Common myeloid progenitor, CD34-positive (primary cell): ENCODE data around the gene FRS2.
A peak's percentile ranks its signal among the peaks of the same experiment; 100 is the strongest.

Experiments
- CTCF ChIA-PET: fragments of 350-600 bp; sonication (Branson Sonifier 250); formaldehyde crosslinking; loops from one replicate; lab custom pipeline; 2021; ENCODE audit warnings: antibody characterized with exemption; lab: Charles Lee
- POLR2A ChIA-PET: fragments of 350-600 bp; sonication (Branson Sonifier 250); formaldehyde crosslinking; loops from one replicate; lab custom pipeline; 2021; ENCODE audit warnings: antibody characterized with exemption; lab: Charles Lee
- DNase-seq, 3 donors: peaks; one replicate each; pipeline versions ENCODE4 v3.0.0 to v3.0.0-alpha.2; 2013
- H3K27ac ChIP-seq, 2 experiments: 1 replicate in 1 of 2; 2 replicates in 1 of 2; pipeline ENCODE4 v1.7.0; 2013; ENCODE audit warnings: inconsistent platforms in 2 of 2, low read length in 2 of 2, mild to moderate bottlenecking in 2 of 2, low read depth in 1 of 2, moderate library complexity in 1 of 2; ENCODE audit not compliant: severe bottlenecking in 2 of 2, insufficient read depth in 1 of 2, poor library complexity in 1 of 2
- H3K27me3 ChIP-seq, 5 experiments: replicated peaks in 2 of 5; 1 replicate in 3 of 5; 2 replicates in 2 of 5; pipeline versions ENCODE4 v1.6.1 to v1.7.0; 2013; ENCODE audit warnings: low read length in 4 of 5, mild to moderate bottlenecking in 2 of 5, moderate library complexity in 2 of 5, inconsistent platforms in 1 of 5; ENCODE audit not compliant: insufficient read depth in 5 of 5, control insufficient read depth in 4 of 5
- H3K36me3 ChIP-seq, 4 experiments: 1 replicate in 2 of 4; 2 replicates in 2 of 4; pipeline versions ENCODE4 v1.6.1 to v1.7.0; 2013; ENCODE audit warnings: low read length in 3 of 4, control low read depth in 1 of 4, mild to moderate bottlenecking in 1 of 4; ENCODE audit not compliant: control insufficient read depth in 4 of 4, insufficient read depth in 4 of 4
- H3K4me1 ChIP-seq, 4 experiments: 1 replicate in 3 of 4; 2 replicates in 1 of 4; pipeline versions ENCODE4 v1.6.1 to v1.7.1; 2013; ENCODE audit warnings: low read length in 3 of 4, mild to moderate bottlenecking in 3 of 4, control low read depth in 1 of 4, inconsistent platforms in 1 of 4, moderate library complexity in 1 of 4; ENCODE audit not compliant: control insufficient read depth in 4 of 4, insufficient read depth in 4 of 4; ENCODE audit errors: control extremely low read depth in 1 of 4
- H3K4me3 ChIP-seq, 7 experiments: 1 replicate in 4 of 7; 2 replicates in 3 of 7; pipeline versions ENCODE4 v1.5.1 to v1.7.0; 2013; ENCODE audit warnings: mild to moderate bottlenecking in 7 of 7, low read length in 6 of 7, moderate library complexity in 6 of 7, inconsistent platforms in 2 of 7, low read depth in 2 of 7, control low read depth in 1 of 7; ENCODE audit not compliant: insufficient read depth in 4 of 7, control insufficient read depth in 1 of 7; ENCODE audit errors: extremely low read depth in 1 of 7
- H3K9me3 ChIP-seq, 5 experiments: 1 replicate in 4 of 5; 2 replicates in 1 of 5; pipeline versions ENCODE4 v1.6.1 to v1.7.1; 2013; ENCODE audit warnings: low read length in 4 of 5, mild to moderate bottlenecking in 2 of 5, inconsistent platforms in 1 of 5, low read depth in 1 of 5, moderate library complexity in 1 of 5; ENCODE audit not compliant: control insufficient read depth in 4 of 5, insufficient read depth in 2 of 5; ENCODE audit errors: control extremely low read depth in 1 of 5
- whole genome bisulfite sequencing: methylation state at CpG from one replicate; pipeline ENCODE4 v1.1.5; 2013; ENCODE audit not compliant: insufficient coverage; 5-methylcytosine and 5-hydroxymethylcytosine counted together

FRS2 gene

DNA sequence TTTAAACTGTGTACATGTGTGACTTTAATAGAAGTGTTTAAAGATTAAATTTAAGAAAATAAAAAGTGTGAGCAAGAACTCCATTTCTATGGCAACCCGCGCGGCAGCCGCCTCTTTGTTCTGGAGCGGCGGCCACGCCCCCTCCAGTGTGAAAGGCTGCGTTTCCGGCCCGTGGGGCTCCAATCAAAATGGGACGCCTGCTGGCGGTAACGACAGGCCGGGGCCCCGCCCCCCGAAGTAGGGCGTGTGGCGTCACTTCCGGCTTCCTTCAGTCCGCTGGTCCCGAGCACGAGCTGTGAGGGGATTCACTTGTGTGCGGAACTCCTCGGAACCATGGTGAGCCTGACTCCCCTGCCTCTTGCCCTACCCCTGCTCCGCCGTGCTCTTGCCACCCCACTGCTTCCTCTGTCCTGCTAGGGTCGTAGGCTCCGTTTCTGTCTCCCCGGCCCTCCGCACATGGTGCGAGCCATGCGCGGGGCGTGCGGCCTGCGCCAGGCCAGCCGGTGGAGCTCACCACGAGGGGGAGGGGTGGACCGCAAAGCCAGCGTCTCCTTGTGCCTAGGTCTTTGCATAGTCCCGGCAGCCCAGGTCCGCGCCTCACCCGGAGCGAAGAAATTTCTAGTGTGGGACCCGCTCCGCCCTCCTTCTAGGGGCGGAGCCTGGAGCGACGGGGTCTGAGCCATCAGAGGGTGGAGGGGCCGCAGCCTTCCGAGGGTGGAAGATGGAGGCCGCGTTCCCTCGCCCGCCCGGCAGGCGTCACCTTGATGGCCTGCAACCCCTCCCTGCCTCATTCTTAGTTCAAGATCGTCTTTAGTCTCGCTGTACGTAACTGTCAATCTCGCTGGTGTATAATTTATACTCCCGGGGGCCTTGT, 115.2 kb downstream of the FRS2 start, which contains the start of gene CCT2:
CCT2 (plus strand) TSS at position 271 of the 874 bp plus-strand sequence; CDS start at position 334, 63 bp downstream.
- ChIA-PET POLR2A (interaction anchor here (0.8 kb wide), 1 partner anchor 14 kb away, joined by 4 read pairs; no protein-coding TSS in a partner anchor), CTCF (interaction anchor here (0.8 to 1.4 kb wide), 3 partner anchors 15 to 153 kb away, joined by 3 to 4 read pairs (median 3); partner anchors contain the start of gene RAB3IP)
- Histone ChIP-seq H3K27ac (peak within 1 kb of the TSS; percentile 94 to 97), H3K4me3 (peak within 1 kb of the TSS; percentile 64 to 100 (median 99)), H3K9me3 (no peaks in the 10 kb centered on the region), H3K36me3 (peaks cover 7 to 37% (median 32%) of the 10 kb centered on the region in 4 experiments), H3K4me1 (peaks cover 6 to 11% (median 8%) of the 10 kb centered on the region in 4 experiments), H3K27me3 (no peaks in the 10 kb centered on the region)
- peak; percentile 97 to 98 (median 98) for DNase-seq
- under 1% methylated on average over 59 of the region's 63 CpGs for WGBS

DNA sequence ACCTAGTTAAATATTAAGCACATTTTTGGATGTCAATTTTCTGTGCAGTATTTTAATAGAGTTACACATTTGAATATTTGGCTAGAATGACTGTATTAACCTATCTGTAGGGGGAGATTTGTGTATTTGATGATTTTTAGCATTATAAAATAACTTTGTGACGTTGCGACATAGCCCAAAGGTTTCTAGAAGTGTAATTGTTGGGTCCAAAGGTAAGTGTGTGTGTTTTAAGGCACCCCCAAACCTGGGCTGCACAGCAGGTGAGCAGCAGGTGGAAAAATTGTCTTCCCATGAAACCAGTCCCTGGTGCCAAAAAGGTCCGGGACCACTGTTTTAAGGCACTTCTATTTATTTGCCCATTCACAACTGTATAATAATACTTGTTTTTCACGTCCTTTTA, 118.3 kb downstream of the FRS2 start:
- H3K4me3 ChIP-seq, result no peak overlapping the region
- peaks cover 6 to 11% (median 8%) of the 10 kb centered on the region in 4 experiments for H3K4me1 ChIP-seq
- 100% methylated on average over 3 of the region's 4 CpGs for WGBS
- no peaks in the 10 kb centered on the region for H3K9me3 ChIP-seq
- ChIA-PET CTCF (no interaction called here), POLR2A (no interaction called here)
- no peak for DNase-seq
- H3K27me3 ChIP-seq, result no peaks in the 10 kb centered on the region
- no peak overlapping the region for H3K27ac ChIP-seq
- peaks cover 13 to 66% (median 51%) of the 10 kb centered on the region in 4 experiments for H3K36me3 ChIP-seq

DNA sequence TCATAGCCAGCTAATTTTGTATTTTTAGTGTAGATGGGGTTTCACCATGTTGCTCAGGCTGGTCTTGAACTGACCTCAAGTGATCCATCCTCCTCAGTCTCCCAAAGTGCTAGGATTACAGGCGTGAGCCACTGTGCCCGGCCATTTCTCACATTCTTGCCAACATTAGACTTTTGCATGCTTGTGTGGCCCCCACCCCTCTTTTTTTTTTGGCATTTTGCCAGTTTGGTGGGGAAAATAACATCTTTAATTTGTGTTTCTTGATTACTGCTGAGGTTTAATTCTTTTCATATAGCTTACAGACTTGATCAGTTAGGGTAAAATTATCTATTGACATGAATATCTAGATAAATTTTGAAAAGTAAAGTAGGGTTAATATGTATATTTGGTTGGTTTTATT, 118.9 kb downstream of the FRS2 start:
- peaks cover 13 to 71% (median 56%) of the 10 kb centered on the region in 4 experiments for H3K36me3 ChIP-seq
- no peaks in the 10 kb centered on the region for H3K27me3 ChIP-seq
- H3K4me1 ChIP-seq, result peaks cover 6 to 11% (median 8%) of the 10 kb centered on the region in 4 experiments
- CTCF ChIA-PET, result interaction anchor here (1.1 kb wide), 1 partner anchor 9 kb away, joined by 4 read pairs; no protein-coding TSS in a partner anchor
- WGBS, result no CpG with 5 or more reads among the region's 2 CpGs
- no peak for DNase-seq
- no peak overlapping the region for H3K27ac ChIP-seq
- H3K4me3 ChIP-seq, result no peak overlapping the region
- POLR2A ChIA-PET, result no interaction called here
- no peaks in the 10 kb centered on the region for H3K9me3 ChIP-seq

DNA sequence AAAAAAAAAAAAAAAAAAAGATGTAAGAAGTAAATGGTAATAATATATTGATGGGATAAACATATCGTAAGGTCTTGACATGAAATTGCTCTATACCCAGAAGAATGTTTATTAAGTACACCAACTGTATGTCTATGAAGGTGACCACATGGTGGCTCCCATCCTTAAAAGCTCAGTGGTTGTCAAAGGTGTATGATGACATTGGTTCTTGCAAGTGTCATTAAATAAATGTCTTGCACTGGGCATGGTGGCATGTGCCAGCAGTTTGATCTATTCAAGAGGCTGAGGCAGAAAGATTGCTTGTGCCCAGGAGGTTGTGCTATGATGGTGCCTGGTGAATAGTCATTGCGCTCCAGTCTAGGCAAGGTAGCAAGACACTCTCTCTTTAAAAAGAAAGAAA, 125.5 kb downstream of the FRS2 start:
- ChIA-PET CTCF (no interaction called here), POLR2A (interaction anchor here (0.7 kb wide), 1 partner anchor 17 kb away, joined by 6 read pairs; no protein-coding TSS in a partner anchor)
- no CpG with 5 or more reads among the region's 2 CpGs for WGBS
- peak in 1 of 3 donors; percentile 23 for DNase-seq
- Histone ChIP-seq H3K4me1 (no peaks in the 10 kb centered on the region), H3K27ac (no peak overlapping the region), H3K9me3 (no peaks in the 10 kb centered on the region), H3K36me3 (peaks cover 26 to 95% (median 73%) of the 10 kb centered on the region in 4 experiments), H3K27me3 (no peaks in the 10 kb centered on the region), H3K4me3 (no peak overlapping the region)

DNA sequence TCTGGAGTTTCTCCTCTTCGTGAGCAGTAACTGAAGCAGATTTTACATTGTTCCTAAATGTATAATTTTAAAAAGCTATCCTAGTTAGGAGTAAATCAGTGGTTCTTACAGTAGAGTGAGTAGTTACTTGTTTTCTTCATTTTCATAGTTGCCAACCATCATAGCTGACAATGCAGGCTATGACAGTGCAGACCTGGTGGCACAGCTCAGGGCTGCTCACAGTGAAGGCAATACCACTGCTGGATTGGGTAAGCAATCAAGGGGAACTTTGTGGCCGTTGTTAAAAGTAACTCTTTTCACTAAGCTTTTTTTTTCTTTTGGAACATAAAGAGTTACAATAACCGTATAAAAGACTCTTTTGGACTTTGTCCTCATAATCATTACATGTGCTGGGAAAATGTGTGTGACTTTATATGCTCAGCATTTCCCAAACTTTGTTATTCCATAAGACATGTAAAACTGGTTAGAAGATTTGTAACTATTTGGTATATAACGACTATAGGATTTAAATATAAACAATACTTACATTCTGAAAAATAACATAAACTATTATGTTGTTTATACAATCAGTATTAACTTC, 128.1 kb downstream of the FRS2 start:
- Histone ChIP-seq H3K27me3 (no peaks in the 10 kb centered on the region), H3K4me1 (no peaks in the 10 kb centered on the region), H3K27ac (no peak overlapping the region), H3K9me3 (peaks cover 0 to under 1% (median 0%) of the 10 kb centered on the region in 5 experiments), H3K36me3 (peaks cover 24 to 96% (median 68%) of the 10 kb centered on the region in 4 experiments), H3K4me3 (no peak overlapping the region)
- WGBS, result no CpG with 5 or more reads among the region's 4 CpGs
- no peak for DNase-seq
- ChIA-PET CTCF (interaction anchor here (0.6 to 1.8 kb wide), 4 partner anchors 9 to 1134 kb away, joined by 3 to 4 read pairs (median 4); no protein-coding TSS in a partner anchor), POLR2A (no interaction called here)

DNA sequence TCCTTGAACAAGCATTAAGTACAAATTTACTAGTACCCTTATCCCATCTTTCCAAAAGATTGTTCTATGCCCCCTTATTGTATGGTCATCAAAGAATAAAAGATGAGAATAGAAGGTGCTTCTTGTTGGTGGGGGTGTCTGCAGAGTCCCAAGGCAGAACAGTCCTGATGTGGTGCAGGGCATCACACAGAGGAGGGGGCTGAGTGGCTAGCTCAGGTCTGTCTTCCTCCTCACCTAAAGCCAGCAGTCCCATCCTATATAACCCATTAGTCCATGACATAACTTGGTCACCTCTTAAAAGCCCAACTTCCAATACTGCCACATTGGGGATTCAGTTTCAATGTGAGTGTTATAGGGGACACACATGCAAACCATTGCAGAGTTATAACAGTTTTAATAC, 130.6 kb downstream of the FRS2 start:
- no peak for DNase-seq
- ChIA-PET CTCF (interaction anchor here (1.4 to 1.5 kb wide), 2 partner anchors 9 to 15 kb away, joined by 4 read pairs; no protein-coding TSS in a partner anchor), POLR2A (no interaction called here)

More for the DNA sequence above, 130.6 kb downstream of the FRS2 start:
- peaks cover 0 to 3% (median 0%) of the 10 kb centered on the region in 5 experiments for H3K9me3 ChIP-seq
- no peaks in the 10 kb centered on the region for H3K27me3 ChIP-seq
- H3K4me3 ChIP-seq, result no peak overlapping the region
- no peaks in the 10 kb centered on the region for H3K4me1 ChIP-seq
- H3K27ac ChIP-seq, result no peak overlapping the region
- H3K36me3 ChIP-seq, result peaks cover 26 to 75% (median 50%) of the 10 kb centered on the region in 4 experiments
